Inferior parietal cortex (tissue), 1 donor: ENCODE measurements around the gene VPS13D.

Source experiments
- DNase-seq: peaks from one replicate; pipeline ENCODE4 v3.0.0-alpha.2; 2016; ENCODE audit errors: extremely low spot score

The VPS13D gene

DNA sequence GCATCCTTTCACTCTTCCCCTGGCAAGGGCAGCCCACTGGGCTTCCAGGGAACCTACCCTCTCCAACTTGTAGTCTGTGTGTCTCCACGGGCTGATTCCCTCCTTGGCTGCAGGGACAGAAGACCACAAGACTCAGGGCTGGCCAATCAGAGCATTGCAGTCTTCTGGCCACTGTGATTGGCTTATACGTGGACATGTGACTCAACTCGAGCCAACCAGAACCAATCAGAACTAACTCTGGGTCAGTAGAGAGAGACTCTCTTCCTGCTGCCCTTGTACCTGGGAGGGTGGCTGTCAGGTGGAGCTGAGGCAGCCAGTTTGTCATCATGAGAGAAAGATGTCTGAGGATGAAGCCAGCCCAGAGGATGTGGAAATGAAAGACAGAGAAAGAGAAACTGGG lies 324.1 kb downstream of the VPS13D start:
- no peak for DNase-seq

DNA sequence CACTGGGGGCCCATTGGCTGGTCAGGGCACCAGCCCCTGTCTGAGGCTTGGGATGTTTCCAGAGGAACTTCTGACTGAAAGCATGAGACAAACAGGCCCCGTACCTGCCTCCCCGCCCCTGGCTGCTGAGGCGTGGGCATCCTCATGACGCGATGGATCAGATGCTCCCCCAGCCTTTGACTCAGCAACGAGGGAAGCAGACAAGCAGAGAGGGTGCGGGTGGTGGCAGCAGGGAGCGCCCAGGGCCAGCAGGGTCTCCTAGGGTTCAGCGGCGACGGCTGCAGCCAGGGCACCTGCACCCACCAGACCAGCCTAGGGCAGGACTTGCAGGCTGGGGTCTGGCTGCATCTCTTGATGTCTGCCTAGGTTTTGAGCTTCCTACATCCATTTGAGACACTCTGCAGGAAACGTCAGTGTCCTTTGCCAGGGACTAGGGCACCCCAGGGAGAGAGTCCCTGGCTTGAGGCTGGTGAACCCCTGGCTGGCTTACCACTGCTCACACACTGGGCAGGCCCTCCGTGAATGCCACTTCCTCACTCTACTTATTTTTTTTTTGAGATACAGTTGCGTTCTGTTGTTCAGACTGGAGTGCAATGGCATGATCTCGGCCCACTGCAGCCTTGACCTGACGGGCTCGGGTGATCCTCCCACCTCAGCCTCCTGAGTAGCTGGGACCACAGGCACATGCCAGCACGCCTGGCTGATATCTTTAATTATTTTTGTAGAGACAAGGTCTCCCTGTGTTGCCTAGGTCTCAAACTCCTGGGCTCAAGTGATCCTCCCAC lies 324.9 kb downstream of the VPS13D start:
- DNase-seq = no peak

DNA sequence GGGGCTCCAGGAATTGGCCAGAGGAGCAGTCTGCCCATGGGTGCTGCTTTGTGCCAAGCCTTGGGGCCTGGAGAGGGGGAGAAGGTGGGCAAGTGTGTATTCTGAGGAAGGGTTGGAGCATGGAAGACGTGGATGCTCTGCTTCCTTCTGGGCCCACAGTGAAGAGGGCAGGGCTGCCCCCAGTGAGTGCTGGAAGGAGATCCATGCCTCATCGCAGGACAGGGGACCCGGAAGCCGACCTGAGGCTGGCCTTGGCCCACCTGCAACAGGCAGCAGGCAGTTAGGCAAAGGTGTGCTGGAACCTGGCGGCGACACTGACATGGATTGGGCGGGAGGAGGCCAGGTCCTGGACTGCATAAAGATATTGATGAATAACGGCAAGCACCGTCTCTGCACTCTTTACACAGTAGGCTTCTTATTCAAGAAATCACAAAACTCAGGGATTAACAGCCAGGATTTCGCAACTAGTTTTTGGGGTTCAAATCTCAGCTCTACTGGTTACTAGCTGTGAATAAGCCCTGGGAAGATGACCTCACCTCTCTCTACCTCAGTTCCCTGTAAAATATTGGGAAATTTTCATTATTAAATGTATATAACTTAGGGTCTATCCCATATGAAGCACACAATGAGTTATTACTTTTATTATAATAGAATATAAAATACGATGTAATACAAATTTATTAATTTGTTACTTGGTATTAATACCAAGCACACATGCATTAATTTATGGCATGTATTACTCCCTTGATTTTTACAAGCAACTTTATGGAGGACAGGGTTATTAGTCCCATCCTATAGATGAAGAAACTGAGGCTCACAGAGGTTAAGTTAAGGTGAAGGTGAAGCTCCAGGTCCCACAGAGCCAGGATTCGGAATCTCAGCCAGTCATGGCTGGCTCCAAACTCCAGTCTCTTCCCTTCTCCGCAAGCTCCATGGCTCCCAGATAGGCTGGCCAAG lies 325.9 kb downstream of the VPS13D start:
- no peak for DNase-seq

DNA sequence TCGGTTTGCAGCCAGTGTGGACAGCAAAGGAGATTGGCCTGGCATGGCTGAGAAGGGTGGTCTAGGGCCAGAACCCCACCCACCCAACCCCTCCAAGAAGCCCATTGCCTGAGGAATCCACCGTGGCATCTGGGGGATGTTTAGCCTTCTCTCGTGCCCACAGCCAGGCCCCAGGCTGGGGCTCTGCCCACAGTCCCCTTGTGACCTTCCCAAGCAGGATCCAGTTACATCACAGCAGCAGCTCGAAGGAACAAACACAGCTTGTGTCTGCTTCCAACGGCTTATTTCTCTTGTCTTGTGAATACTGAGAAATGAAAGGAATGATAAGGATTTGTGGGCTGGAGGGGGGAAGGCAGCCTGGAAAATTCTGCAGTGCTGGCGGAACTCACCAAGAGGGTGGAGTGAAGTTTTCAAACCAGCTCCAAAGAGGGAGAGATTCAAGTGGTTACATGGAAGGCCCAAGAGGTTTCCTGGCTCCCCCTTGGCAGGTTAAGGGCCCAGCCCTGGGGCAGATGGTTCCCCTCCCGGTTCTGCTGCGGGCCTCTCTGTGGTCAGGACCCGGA lies 326.6 kb downstream of the VPS13D start:
- DNase-seq = no peak

DNA sequence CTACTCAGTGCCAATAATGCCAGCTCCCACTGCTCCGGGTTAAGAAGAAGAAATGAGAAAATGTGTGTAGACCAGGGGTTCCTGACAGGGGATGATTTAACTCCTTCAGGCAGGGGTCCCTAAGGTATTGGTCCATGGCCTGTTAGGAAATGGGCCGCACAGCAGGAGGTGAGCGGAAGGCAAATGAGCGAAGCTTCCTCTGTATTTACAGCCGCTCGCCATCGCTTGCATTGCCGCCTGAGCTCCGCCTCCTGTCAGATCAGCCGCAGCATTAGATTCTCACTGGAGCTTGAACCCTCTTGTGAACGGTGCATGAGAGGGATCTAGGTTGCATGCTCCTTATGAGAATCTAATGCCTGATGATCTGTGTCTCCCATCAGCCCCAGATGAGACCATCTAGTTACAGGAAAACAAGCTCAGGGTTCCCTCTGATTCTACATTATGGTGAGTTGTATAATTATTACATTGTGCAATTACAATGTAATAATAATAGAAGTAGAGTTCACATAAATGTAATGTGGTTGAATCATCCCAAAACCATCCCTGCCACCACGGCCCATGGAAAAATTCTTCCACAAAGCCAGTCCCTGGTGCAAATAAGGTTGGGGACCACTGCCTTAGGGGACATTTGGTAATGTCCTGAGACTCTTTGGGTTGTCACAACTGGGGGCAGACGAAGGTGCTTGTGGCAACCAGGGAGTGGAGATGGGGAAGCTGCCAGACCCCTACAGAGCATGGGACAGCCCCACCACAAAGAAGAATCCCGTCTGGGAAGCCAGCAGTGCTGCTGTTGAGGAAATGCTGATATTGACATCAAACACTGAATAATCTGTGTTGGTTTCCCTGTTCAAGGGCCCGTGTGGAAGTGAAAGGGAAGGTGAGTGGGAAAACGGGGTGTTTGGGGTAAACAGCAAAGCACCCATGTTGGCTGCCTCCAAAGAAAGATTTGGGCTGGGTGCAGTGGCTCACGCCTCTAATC lies 327.4 kb downstream of the VPS13D start:
- no peak for DNase-seq

DNA sequence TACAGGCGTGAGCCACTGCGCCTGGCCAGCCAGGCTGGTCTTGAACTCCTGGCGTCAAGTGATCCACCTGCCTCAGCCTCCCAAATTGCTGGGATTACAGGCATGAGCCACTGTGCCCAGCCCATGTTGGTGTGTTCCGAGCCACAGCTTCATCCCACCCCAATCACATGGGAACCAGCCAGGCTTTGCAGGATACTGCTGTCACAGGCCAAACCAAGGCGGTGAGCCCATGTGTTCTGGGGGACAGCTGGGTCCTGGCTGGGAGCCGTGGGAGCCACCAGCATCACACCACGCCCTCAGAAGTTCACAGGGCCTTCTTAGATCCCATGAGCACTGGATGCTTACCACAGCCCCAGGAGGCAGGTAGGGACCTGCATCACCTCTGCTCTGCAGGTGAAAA lies 331.3 kb downstream of the VPS13D start:
- no peak for DNase-seq
